Activated T-cell treated with anti-CD3 and anti-CD28 coated beads, Interleukin-2, amount 50 U/mL, for 48 hours (primary cell): ENCODE data around the gene IL4R.

Experiments
- DNase-seq, 2 experiments: peaks; one replicate each; pipeline ENCODE4 v3.0.0-alpha.2; 2020

Gene IL4R

GRCh38 chr16:27407133-27407532, 93.4 kb downstream of the IL4R start:
- peak in 1 of 2 experiments; percentile 40 for DNase-seq

- peak in 1 of 2 experiments; percentile 60 for DNase-seq
Measured at GRCh38 chr16:27408012-27408601, 94.3 kb downstream of the IL4R start.

- peak in 1 of 2 experiments; percentile 55 for DNase-seq
Measured at GRCh38 chr16:27408602-27409031, 94.8 kb downstream of the IL4R start.

- peak in 1 of 2 experiments; percentile 29 for DNase-seq
Measured at GRCh38 chr16:27409958-27410357, 96.2 kb downstream of the IL4R start.

- DNase-seq, result no peak
Measured at GRCh38 chr16:27410761-27411160, 97.0 kb downstream of the IL4R start.

- DNase-seq, result no peak
Measured at GRCh38 chr16:27413956-27414355, 100.2 kb downstream of the IL4R start.
